HepG2 (cell line): ENCODE measurements around the gene KIF1B.

Experiments
- FOXC1 ChIP-seq: sonication (generic); formaldehyde crosslinking; IDR thresholded peaks from 2 replicates; pipeline ENCODE4 v1.8.0; 2022; ENCODE audit warnings: mild to moderate bottlenecking, missing genetic modification reagents, borderline replicate concordance
- NFE2L2 ChIP-seq: fragments of 150-350 bp; IDR thresholded peaks from 2 replicates; pipeline ENCODE4 v1.6.1; 2014; ENCODE audit warnings: low read length
- TBL1XR1 ChIP-seq: fragments of 150-350 bp; IDR thresholded peaks from 2 replicates; pipeline ENCODE4 v1.6.1; 2014; ENCODE audit warnings: borderline replicate concordance, low read length; ENCODE audit not compliant: partially characterized antibody
- TP53 ChIP-seq: sonication (generic); formaldehyde crosslinking; conservative IDR thresholded peaks from 2 replicates; pipeline ENCODE4 v1.4.0; 2020; ENCODE audit warnings: missing genetic modification reagents
- ZNF552 ChIP-seq: sonication (generic); formaldehyde crosslinking; IDR thresholded peaks from 2 replicates; pipeline ENCODE4 v1.9.0; 2022; ENCODE audit warnings: missing genetic modification reagents, mild to moderate bottlenecking, borderline replicate concordance

GRCh38 chr1:10242811-10243210 lies 32.4 kb downstream of the KIF1B start:
- TF ChIP-seq TP53: no peak
- no peak for TF ChIP-seq NFE2L2
- TF ChIP-seq FOXC1 (CRISPR knock-in tag): no peak
- no peak for TF ChIP-seq ZNF552 (CRISPR knock-in tag)
- no peak for TF ChIP-seq TBL1XR1
